Measurements from ENCODE around the gene FAM9C.
A peak's percentile ranks its signal among the peaks of the same experiment; 100 is the strongest.

Gene FAM9C

GRCh38 chrX:13047759-13048158 lies 3.3 kb upstream of the FAM9C start:
- 100% methylated on average over 2 of the region's 3 CpGs for WGBS
- H4K91ac ChIP-seq (ENCODE audit: low read length): no peak overlapping the region
- no peak overlapping the region for H3K4me3 ChIP-seq (ENCODE audit: insufficient read depth in 1 of 2, low read depth in 1 of 2, low read length in 2 of 2)
- H2BK15ac ChIP-seq (ENCODE audit: low read depth, poor library complexity, severe bottlenecking): no peak overlapping the region
- no peak overlapping the region for H2AFZ ChIP-seq (ENCODE audit: low read depth, low read length)
- H2AK5ac ChIP-seq (ENCODE audit: low read length, severe bottlenecking): no peak overlapping the region
- no peaks in the 10 kb centered on the region for H3K79me1 ChIP-seq (replicated peaks; ENCODE audit: low read length, poor library complexity, severe bottlenecking)
- no peak overlapping the region for H3K4ac ChIP-seq (ENCODE audit: low read depth in 1 of 2, low read length in 2 of 2)
- H3K27ac ChIP-seq (ENCODE audit: low read length, poor library complexity, severe bottlenecking): no peak overlapping the region
- H2BK5ac ChIP-seq (ENCODE audit: low read depth, low read length, poor library complexity, severe bottlenecking): no peak overlapping the region
- no peak overlapping the region for H3K9ac ChIP-seq (ENCODE audit: low read length)
- H3K18ac ChIP-seq (ENCODE audit: low read depth in 1 of 2, low read length in 2 of 2): peak overlapping the region; percentile 48 to 62
- H3K14ac ChIP-seq (ENCODE audit: low read length in 2 of 2): no peak overlapping the region
- no peaks in the 10 kb centered on the region for H3K4me1 ChIP-seq (ENCODE audit: control insufficient read depth, insufficient read depth, low read depth, low read length)
- H3K36me3 ChIP-seq (ENCODE audit: control insufficient read depth in 1 of 2, insufficient read depth in 2 of 2, low read depth in 1 of 2, low read length in 2 of 2): no peaks in the 10 kb centered on the region
- H2BK120ac ChIP-seq (ENCODE audit: low read depth, low read length): no peak overlapping the region
- H3K27me3 ChIP-seq (ENCODE audit: control insufficient read depth in 1 of 2, insufficient read depth in 1 of 2, low read length in 2 of 2): peaks cover 0 to 6% of the 10 kb centered on the region in 2 experiments
- H2BK12ac ChIP-seq (ENCODE audit: low read length in 2 of 2): no peak overlapping the region
- no peaks in the 10 kb centered on the region for H3K9me3 ChIP-seq (ENCODE audit: control insufficient read depth, low read length)
- no peak overlapping the region for H4K8ac ChIP-seq (ENCODE audit: low read length)
- DNase-seq: no peak
- H3K4me2 ChIP-seq (ENCODE audit: low read length, poor library complexity, severe bottlenecking): no peak overlapping the region
- no peak overlapping the region for H3K23ac ChIP-seq (ENCODE audit: low read length in 2 of 2)

- Histone ChIP-seq H3K18ac (ENCODE audit: low read depth in 1 of 2, low read length in 2 of 2) (no peak overlapping the region), H2BK15ac (ENCODE audit: low read depth, poor library complexity, severe bottlenecking) (no peak overlapping the region), H3K9ac (ENCODE audit: low read length) (no peak overlapping the region), H3K36me3 (ENCODE audit: control insufficient read depth in 1 of 2, insufficient read depth in 2 of 2, low read depth in 1 of 2, low read length in 2 of 2) (no peaks in the 10 kb centered on the region), H3K14ac (ENCODE audit: low read length in 2 of 2) (no peak overlapping the region), H2BK12ac (ENCODE audit: low read length in 2 of 2) (no peak overlapping the region), H2AFZ (ENCODE audit: low read depth, low read length) (no peak overlapping the region), H2BK5ac (ENCODE audit: low read depth, low read length, poor library complexity, severe bottlenecking) (no peak overlapping the region), H3K27ac (ENCODE audit: low read length, poor library complexity, severe bottlenecking) (no peak overlapping the region), H2AK5ac (ENCODE audit: low read length, severe bottlenecking) (no peak overlapping the region), H3K4ac (ENCODE audit: low read depth in 1 of 2, low read length in 2 of 2) (no peak overlapping the region), H3K4me1 (ENCODE audit: control insufficient read depth, insufficient read depth, low read depth, low read length) (no peaks in the 10 kb centered on the region), H4K8ac (ENCODE audit: low read length) (no peak overlapping the region), H3K79me1 (replicated peaks; ENCODE audit: low read length, poor library complexity, severe bottlenecking) (no peaks in the 10 kb centered on the region), H3K4me2 (ENCODE audit: low read length, poor library complexity, severe bottlenecking) (no peak overlapping the region), H3K9me3 (ENCODE audit: control insufficient read depth, low read length) (no peaks in the 10 kb centered on the region), H3K27me3 (ENCODE audit: control insufficient read depth in 1 of 2, insufficient read depth in 1 of 2, low read length in 2 of 2) (peaks cover 0 to 3% of the 10 kb centered on the region in 2 experiments), H3K23ac (ENCODE audit: low read length in 2 of 2) (no peak overlapping the region), H3K4me3 (ENCODE audit: insufficient read depth in 1 of 2, low read depth in 1 of 2, low read length in 2 of 2) (no peak overlapping the region), H2BK120ac (ENCODE audit: low read depth, low read length) (no peak overlapping the region), H4K91ac (ENCODE audit: low read length) (no peak overlapping the region)
- no CpG with 5 or more reads among the region's 1 CpG for WGBS
- DNase-seq: no peak
These were observed 1.9 kb upstream of the FAM9C start for GRCh38 chrX:13046141-13046855.

GRCh38 chrX:13043938-13044337 lies 482 bp downstream of the FAM9C start:
- Histone ChIP-seq H3K27me3 (ENCODE audit: control insufficient read depth in 1 of 2, insufficient read depth in 1 of 2, low read length in 2 of 2) (no peaks in the 10 kb centered on the region), H2BK12ac (ENCODE audit: low read length in 2 of 2) (peak overlapping the region; percentile 39 to 66)

GRCh38 chrX:13043138-13043537 lies 1.3 kb downstream of the FAM9C start:
- no peak overlapping the region for H2BK120ac ChIP-seq (ENCODE audit: low read depth, low read length)
- H3K23ac ChIP-seq (ENCODE audit: low read length in 2 of 2): no peak overlapping the region
- no peaks in the 10 kb centered on the region for H3K79me1 ChIP-seq (replicated peaks; ENCODE audit: low read length, poor library complexity, severe bottlenecking)
- H3K4ac ChIP-seq (ENCODE audit: low read depth in 1 of 2, low read length in 2 of 2): no peak overlapping the region
- no peak overlapping the region for H3K9ac ChIP-seq (ENCODE audit: low read length)
- H3K14ac ChIP-seq (ENCODE audit: low read length in 2 of 2): no peak overlapping the region
- H2AFZ ChIP-seq (ENCODE audit: low read depth, low read length): no peak overlapping the region
- no peak overlapping the region for H2AK5ac ChIP-seq (ENCODE audit: low read length, severe bottlenecking)
- no peak overlapping the region for H3K18ac ChIP-seq (ENCODE audit: low read depth in 1 of 2, low read length in 2 of 2)
- H4K91ac ChIP-seq (ENCODE audit: low read length): no peak overlapping the region
- no peaks in the 10 kb centered on the region for H3K27me3 ChIP-seq (ENCODE audit: control insufficient read depth in 1 of 2, insufficient read depth in 1 of 2, low read length in 2 of 2)
- H4K8ac ChIP-seq (ENCODE audit: low read length): no peak overlapping the region
- no peaks in the 10 kb centered on the region for H3K9me3 ChIP-seq (ENCODE audit: control insufficient read depth, low read length)
- no peak overlapping the region for H2BK15ac ChIP-seq (ENCODE audit: low read depth, poor library complexity, severe bottlenecking)
- 93% methylated on average over 10 of the region's 10 CpGs for WGBS
- no peak overlapping the region for H3K27ac ChIP-seq (ENCODE audit: low read length, poor library complexity, severe bottlenecking)
- no peaks in the 10 kb centered on the region for H3K4me1 ChIP-seq (ENCODE audit: control insufficient read depth, insufficient read depth, low read depth, low read length)
- no peak overlapping the region for H2BK5ac ChIP-seq (ENCODE audit: low read depth, low read length, poor library complexity, severe bottlenecking)
- H2BK12ac ChIP-seq (ENCODE audit: low read length in 2 of 2): no peak overlapping the region
- no peak overlapping the region for H3K4me2 ChIP-seq (ENCODE audit: low read length, poor library complexity, severe bottlenecking)
- no peaks in the 10 kb centered on the region for H3K36me3 ChIP-seq (ENCODE audit: control insufficient read depth in 1 of 2, insufficient read depth in 2 of 2, low read depth in 1 of 2, low read length in 2 of 2)
- no peak overlapping the region for H3K4me3 ChIP-seq (ENCODE audit: insufficient read depth in 1 of 2, low read depth in 1 of 2, low read length in 2 of 2)
- no peak for DNase-seq

More at GRCh38 chrX:13043938-13044337, 482 bp downstream of the FAM9C start:
- Histone ChIP-seq H3K14ac (ENCODE audit: low read length in 2 of 2) (no peak overlapping the region), H3K4me2 (ENCODE audit: low read length, poor library complexity, severe bottlenecking) (no peak overlapping the region), H2AFZ (ENCODE audit: low read depth, low read length) (no peak overlapping the region), H3K9ac (ENCODE audit: low read length) (no peak overlapping the region), H3K23ac (ENCODE audit: low read length in 2 of 2) (no peak overlapping the region), H3K18ac (ENCODE audit: low read depth in 1 of 2, low read length in 2 of 2) (no peak overlapping the region), H3K79me1 (replicated peaks; ENCODE audit: low read length, poor library complexity, severe bottlenecking) (no peaks in the 10 kb centered on the region), H2BK15ac (ENCODE audit: low read depth, poor library complexity, severe bottlenecking) (no peak overlapping the region), H4K8ac (ENCODE audit: low read length) (no peak overlapping the region), H3K9me3 (ENCODE audit: control insufficient read depth, low read length) (no peaks in the 10 kb centered on the region), H3K36me3 (ENCODE audit: control insufficient read depth in 1 of 2, insufficient read depth in 2 of 2, low read depth in 1 of 2, low read length in 2 of 2) (no peaks in the 10 kb centered on the region), H3K4me3 (ENCODE audit: insufficient read depth in 1 of 2, low read depth in 1 of 2, low read length in 2 of 2) (no peak overlapping the region), H2AK5ac (ENCODE audit: low read length, severe bottlenecking) (no peak overlapping the region), H3K4ac (ENCODE audit: low read depth in 1 of 2, low read length in 2 of 2) (no peak overlapping the region), H2BK120ac (ENCODE audit: low read depth, low read length) (no peak overlapping the region), H2BK5ac (ENCODE audit: low read depth, low read length, poor library complexity, severe bottlenecking) (no peak overlapping the region), H3K4me1 (ENCODE audit: control insufficient read depth, insufficient read depth, low read depth, low read length) (no peaks in the 10 kb centered on the region), H3K27ac (ENCODE audit: low read length, poor library complexity, severe bottlenecking) (no peak overlapping the region), H4K91ac (ENCODE audit: low read length) (no peak overlapping the region)
- 92% methylated on average over 23 of the region's 25 CpGs for WGBS
- DNase-seq: no peak
